IPS-11a (cell line): Measurements from ENCODE around the gene TEX264.

Source experiments
- H3K4me3 ChIP-seq: one replicate; pipeline ENCODE4 v1.5.1; 2013; ENCODE audit warnings: low read depth, low read length, control low read depth

The TEX264 gene

DNA sequence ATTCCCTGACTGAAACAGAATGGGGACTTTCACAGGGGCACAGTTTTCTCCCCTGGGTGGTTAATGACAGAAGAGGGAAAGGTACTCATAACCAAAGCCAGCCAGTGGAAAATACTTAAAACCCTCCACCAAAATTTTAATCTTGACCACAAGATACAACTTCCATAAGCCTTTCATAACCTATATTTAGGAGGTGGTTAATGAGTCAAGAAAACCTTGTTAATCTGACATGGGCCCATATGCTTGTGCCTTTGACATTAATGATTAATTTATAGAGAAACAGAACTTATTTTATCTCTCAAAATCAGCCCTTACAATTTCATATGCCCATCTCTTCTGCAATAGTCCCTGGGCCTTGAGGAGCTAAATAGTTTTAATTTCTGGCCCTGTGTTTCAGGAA, 76.8 kb downstream of the TEX264 start:
- H3K4me3 ChIP-seq = no peak overlapping the region

DNA sequence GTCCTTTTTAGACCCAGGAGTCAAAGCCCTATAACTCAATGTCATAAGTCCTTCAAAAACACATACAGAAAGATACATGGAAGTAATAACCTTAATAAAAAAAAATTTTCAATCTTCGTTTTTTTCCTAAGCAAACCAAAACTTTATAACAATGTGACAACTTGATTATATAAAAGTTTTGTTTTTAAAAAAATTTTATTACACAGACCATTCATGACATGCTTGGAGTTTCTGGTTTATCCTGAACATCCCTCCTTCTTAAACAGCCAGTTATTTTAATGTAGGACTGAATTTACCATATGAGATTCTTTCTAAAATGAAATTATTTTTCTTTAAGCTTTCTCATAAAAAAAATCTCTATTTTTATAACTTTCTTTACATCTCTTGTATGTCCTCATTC, 77.3 kb downstream of the TEX264 start:
- no peak overlapping the region for H3K4me3 ChIP-seq

DNA sequence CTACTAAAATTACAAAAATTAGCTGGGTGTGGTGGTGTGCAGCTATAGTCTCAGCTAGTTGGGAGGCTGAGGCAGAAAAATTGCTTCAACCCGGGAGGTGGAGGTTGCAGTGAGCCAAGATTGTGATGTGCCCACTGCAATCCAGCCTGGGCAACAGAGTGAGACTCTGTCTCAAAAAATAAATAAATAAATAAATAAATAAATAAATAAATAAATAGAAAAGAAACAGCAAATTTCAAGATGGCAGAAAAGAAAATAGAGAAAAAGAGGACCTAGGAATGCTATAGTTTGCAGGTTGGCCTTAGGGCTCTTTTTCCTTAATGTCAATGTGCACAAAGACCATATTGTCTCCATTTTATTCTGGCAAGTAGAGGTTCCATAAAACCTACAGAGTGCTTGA, 79.8 kb downstream of the TEX264 start:
- no peak overlapping the region for H3K4me3 ChIP-seq

DNA sequence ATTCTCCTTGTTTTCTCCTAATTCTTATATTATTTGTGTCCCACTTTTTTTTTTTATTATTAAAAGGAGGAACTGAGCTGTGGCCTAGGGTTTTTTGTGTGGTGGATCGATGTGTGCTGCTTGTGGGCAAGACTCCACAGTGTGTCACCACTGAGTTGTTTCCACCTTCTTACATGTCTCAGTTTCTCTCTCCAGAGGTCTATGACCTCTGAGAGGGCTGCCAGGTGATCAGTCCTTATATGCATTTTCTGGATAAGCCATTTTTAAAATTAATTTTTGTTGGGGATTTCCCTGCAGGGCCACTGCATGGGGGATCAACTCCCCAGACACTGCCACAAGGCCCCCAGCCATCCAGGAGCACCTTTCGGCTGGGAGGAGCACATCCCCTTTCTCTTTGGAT, 80.2 kb downstream of the TEX264 start:
- no peak overlapping the region for H3K4me3 ChIP-seq
